Neural cell (in vitro differentiated cells): ENCODE data around the gene TRPM5. TPM values are rescaled to one million over a fixed set of nuclear protein-coding genes. Genes with fewer than 3 reads are reported as not detected.

Source experiments
- H2AFZ ChIP-seq: fragments of 200-600, 300-800 bp; sonication (generic), shearing (Covaris generic); 2 replicates; pipeline ENCODE4 v1.6.0; 2014; ENCODE audit warnings: low read depth, mild to moderate bottlenecking, antibody characterized with exemption, low read length, moderate library complexity
- H3F3A ChIP-seq: fragments of 200-600 bp; shearing (Covaris generic); 2 replicates; pipeline ENCODE4 v1.6.1; 2016; ENCODE audit warnings: mild to moderate bottlenecking, moderate library complexity, mixed read lengths, antibody characterized with exemption, low read length; ENCODE audit not compliant: insufficient read depth, poor library complexity, severe bottlenecking
- H3K27ac ChIP-seq: fragments of 200-600, 300-800 bp; sonication (generic), shearing (Covaris generic); 2 replicates; pipeline ENCODE4 v1.5.1; 2014; ENCODE audit warnings: mild to moderate bottlenecking, low read length, moderate library complexity
- H3K27me3 ChIP-seq: fragments of 300-800, 200-600 bp; sonication (generic), shearing (Covaris generic); 2 replicates; pipeline ENCODE4 v1.6.0; 2014; ENCODE audit warnings: mild to moderate bottlenecking, low read depth, low read length, moderate library complexity; ENCODE audit not compliant: insufficient read depth
- H3K36me3 ChIP-seq: fragments of 300-800, 200-600 bp; sonication (generic), shearing (Covaris generic); 2 replicates; pipeline ENCODE4 v1.5.1; 2014; ENCODE audit warnings: mild to moderate bottlenecking, antibody characterized with exemption, low read length, moderate library complexity; ENCODE audit not compliant: insufficient read depth
- H3K4me2 ChIP-seq: fragments of 300-800, 200-600 bp; sonication (generic), shearing (Covaris generic); 2 replicates; pipeline ENCODE4 v1.6.0; 2014; ENCODE audit warnings: mild to moderate bottlenecking, low read length
- H3K4me3 ChIP-seq: fragments of 300-800, 200-600 bp; sonication (generic), shearing (Covaris generic); 2 replicates; pipeline ENCODE4 v1.5.1; 2014; ENCODE audit warnings: mild to moderate bottlenecking, low read length, moderate library complexity
- H3K79me2 ChIP-seq: fragments of 200-600 bp; shearing (Covaris generic); replicated peaks from 2 replicates; pipeline ENCODE4 v1.6.0; 2014; ENCODE audit warnings: mild to moderate bottlenecking, low read length, moderate library complexity; ENCODE audit not compliant: insufficient read depth
- H3K9ac ChIP-seq: fragments of 300-800, 200-600 bp; sonication (generic), shearing (Covaris generic); 2 replicates; pipeline ENCODE4 v1.6.1; 2016; ENCODE audit warnings: mild to moderate bottlenecking, low read length, mixed read lengths
- H3K9me2 ChIP-seq: fragments of 200-600 bp; shearing (Covaris generic); 2 replicates; pipeline ENCODE4 v1.6.1; 2016; ENCODE audit warnings: mild to moderate bottlenecking, low read length, mixed read lengths; ENCODE audit not compliant: insufficient read depth
- H3K9me3 ChIP-seq: fragments of 200-600, 300-800 bp; sonication (generic), shearing (Covaris generic); 2 replicates; pipeline ENCODE4 v1.6.1; 2016; ENCODE audit warnings: mild to moderate bottlenecking, mixed run types, low read length, moderate library complexity, mixed read lengths
- H4K20me1 ChIP-seq: fragments of 200-600 bp; shearing (Covaris generic); 2 replicates; pipeline ENCODE4 v1.6.1; 2016; ENCODE audit warnings: mild to moderate bottlenecking, mixed run types; ENCODE audit not compliant: insufficient read depth
- EP300 ChIP-seq: fragments of 450-650 bp; conservative IDR thresholded peaks from 2 replicates; pipeline ENCODE4 v1.6.1; 2014; ENCODE audit warnings: antibody characterized with exemption, mild to moderate bottlenecking, moderate library complexity; ENCODE audit not compliant: poor library complexity, severe bottlenecking
- EZH2 ChIP-seq: fragments of 200-600, 300-800 bp; shearing (Covaris generic), sonication (generic); IDR thresholded peaks from 2 replicates; pipeline ENCODE4 v1.6.1; 2014; ENCODE audit warnings: antibody characterized with exemption, low read length, borderline replicate concordance, mild to moderate bottlenecking; ENCODE audit not compliant: insufficient read depth, poor library complexity, severe bottlenecking
- MXI1 ChIP-seq: fragments of 450-650 bp; conservative IDR thresholded peaks from 2 replicates; pipeline ENCODE4 v1.6.1; 2014; ENCODE audit warnings: antibody characterized with exemption, mild to moderate bottlenecking; ENCODE audit not compliant: poor library complexity, severe bottlenecking
- POLR2AphosphoS5 ChIP-seq: IDR thresholded peaks from 2 replicates; pipeline ENCODE4 v1.6.1; 2012
- RAD21 ChIP-seq: fragments of 450-650 bp; conservative IDR thresholded peaks from 2 replicates; pipeline ENCODE4 v1.6.1; 2014; ENCODE audit warnings: antibody characterized with exemption, mild to moderate bottlenecking, moderate library complexity
- SMC3 ChIP-seq: fragments of 450-650 bp; conservative IDR thresholded peaks from 2 replicates; pipeline ENCODE4 v1.6.1; 2014; ENCODE audit warnings: antibody characterized with exemption, mild to moderate bottlenecking, moderate library complexity; ENCODE audit not compliant: poor library complexity
- TAF1 ChIP-seq: IDR thresholded peaks from 2 replicates; pipeline ENCODE4 v1.6.1; 2012; ENCODE audit warnings: low read depth
- polyA plus RNA-seq: library from polyadenylated mRNA; depleted of rRNA; stranded (reverse); fragments of >200 nt; gene quantifications from 2 replicates; pipeline ENCODE4 v1.2.3, GENCODE V29; 2014
- TF ChIP-seq, protein P1 (sequence below): fragments of 450-650 bp; IDR thresholded peaks from 2 replicates; pipeline ENCODE4 v1.5.1; 2014; ENCODE audit warnings: antibody characterized with exemption, mild to moderate bottlenecking, moderate library complexity; ENCODE audit not compliant: poor library complexity, severe bottlenecking
- TF ChIP-seq, protein P2 (sequence below): IDR thresholded peaks from 2 replicates; pipeline ENCODE4 v1.6.1; 2012; ENCODE audit warnings: borderline replicate concordance

TRPM5 gene
- polyA plus RNA-seq, 1 donor from 2014 or later, result not detected

DNA sequence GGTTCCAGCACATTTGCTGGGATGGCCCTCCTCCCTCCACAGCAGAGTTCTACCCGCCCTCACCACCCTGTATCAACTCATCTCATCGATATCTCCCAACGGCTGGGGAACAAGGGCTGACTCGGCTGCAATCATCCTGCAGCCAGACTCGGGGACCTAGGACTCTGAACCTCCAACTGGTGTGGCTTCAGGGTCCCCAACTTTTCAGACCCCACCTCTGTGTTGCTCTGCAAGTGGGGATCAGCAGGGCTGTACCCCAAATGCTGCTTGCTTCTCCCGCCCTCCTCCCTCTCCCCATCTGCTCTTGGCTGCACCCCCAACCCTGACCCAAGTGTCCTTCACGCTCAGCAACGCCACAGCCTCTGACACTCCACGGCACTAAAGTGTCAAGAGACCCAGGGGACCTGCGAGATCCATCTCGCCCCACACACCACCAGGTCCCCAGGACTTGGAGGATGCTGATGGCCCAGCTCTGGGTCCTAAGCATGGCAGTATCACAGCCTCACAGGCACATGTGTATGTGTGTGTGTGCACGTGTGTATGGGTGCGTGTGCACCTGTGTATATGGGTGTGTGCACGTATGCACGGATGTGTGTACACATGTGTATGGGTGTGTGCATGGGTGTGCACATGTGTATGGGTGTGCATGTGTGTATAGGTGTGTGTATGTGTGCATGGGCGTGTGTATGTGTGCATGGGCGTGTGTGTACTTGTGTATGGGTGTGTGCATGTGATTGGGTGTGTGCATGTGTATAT lies 26.9 kb upstream of the TRPM5 start:
- Histone ChIP-seq H2AFZ (no peak overlapping the region), H3K4me3 (no peak overlapping the region), H3K9me2 (no peaks in the 10 kb centered on the region), H3K27me3 (no peaks in the 10 kb centered on the region), H3K27ac (no peak overlapping the region), H3K4me2 (no peak overlapping the region), H4K20me1 (no peaks in the 10 kb centered on the region), H3K9ac (no peak overlapping the region), H3K9me3 (no peaks in the 10 kb centered on the region), H3F3A (no peaks in the 10 kb centered on the region), H3K79me2 (no peaks in the 10 kb centered on the region), H3K36me3 (no peaks in the 10 kb centered on the region)
- TF ChIP-seq POLR2AphosphoS5 (no peak), EZH2 (no peak), MXI1 (no peak), SMC3 (no peak), TAF1 (no peak), RAD21 (no peak), EP300 (no peak)
- TF ChIP-seq, protein P1, sequence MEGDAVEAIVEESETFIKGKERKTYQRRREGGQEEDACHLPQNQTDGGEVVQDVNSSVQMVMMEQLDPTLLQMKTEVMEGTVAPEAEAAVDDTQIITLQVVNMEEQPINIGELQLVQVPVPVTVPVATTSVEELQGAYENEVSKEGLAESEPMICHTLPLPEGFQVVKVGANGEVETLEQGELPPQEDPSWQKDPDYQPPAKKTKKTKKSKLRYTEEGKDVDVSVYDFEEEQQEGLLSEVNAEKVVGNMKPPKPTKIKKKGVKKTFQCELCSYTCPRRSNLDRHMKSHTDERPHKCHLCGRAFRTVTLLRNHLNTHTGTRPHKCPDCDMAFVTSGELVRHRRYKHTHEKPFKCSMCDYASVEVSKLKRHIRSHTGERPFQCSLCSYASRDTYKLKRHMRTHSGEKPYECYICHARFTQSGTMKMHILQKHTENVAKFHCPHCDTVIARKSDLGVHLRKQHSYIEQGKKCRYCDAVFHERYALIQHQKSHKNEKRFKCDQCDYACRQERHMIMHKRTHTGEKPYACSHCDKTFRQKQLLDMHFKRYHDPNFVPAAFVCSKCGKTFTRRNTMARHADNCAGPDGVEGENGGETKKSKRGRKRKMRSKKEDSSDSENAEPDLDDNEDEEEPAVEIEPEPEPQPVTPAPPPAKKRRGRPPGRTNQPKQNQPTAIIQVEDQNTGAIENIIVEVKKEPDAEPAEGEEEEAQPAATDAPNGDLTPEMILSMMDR, result no peak
- TF ChIP-seq, protein P2, sequence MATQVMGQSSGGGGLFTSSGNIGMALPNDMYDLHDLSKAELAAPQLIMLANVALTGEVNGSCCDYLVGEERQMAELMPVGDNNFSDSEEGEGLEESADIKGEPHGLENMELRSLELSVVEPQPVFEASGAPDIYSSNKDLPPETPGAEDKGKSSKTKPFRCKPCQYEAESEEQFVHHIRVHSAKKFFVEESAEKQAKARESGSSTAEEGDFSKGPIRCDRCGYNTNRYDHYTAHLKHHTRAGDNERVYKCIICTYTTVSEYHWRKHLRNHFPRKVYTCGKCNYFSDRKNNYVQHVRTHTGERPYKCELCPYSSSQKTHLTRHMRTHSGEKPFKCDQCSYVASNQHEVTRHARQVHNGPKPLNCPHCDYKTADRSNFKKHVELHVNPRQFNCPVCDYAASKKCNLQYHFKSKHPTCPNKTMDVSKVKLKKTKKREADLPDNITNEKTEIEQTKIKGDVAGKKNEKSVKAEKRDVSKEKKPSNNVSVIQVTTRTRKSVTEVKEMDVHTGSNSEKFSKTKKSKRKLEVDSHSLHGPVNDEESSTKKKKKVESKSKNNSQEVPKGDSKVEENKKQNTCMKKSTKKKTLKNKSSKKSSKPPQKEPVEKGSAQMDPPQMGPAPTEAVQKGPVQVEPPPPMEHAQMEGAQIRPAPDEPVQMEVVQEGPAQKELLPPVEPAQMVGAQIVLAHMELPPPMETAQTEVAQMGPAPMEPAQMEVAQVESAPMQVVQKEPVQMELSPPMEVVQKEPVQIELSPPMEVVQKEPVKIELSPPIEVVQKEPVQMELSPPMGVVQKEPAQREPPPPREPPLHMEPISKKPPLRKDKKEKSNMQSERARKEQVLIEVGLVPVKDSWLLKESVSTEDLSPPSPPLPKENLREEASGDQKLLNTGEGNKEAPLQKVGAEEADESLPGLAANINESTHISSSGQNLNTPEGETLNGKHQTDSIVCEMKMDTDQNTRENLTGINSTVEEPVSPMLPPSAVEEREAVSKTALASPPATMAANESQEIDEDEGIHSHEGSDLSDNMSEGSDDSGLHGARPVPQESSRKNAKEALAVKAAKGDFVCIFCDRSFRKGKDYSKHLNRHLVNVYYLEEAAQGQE, result no peak

DNA sequence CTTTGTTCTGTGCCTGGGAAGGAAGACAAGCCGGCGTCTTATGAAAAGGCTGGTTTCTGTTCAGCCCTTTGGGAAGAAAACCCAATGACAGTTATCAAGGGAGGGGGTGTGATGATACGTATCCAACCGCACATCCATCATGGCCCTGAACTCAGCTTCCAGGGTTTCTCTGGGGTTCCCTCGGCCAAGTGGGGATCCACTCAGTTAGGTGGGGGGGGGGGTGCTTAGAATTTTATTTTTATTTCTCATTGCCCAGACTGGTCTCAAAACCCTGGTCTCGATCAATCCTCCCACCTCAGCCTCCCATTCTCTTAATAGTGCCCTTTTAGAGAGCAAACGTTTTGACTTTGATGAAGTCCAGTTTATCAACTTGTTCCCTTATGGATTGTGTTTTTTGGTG lies 26.2 kb upstream of the TRPM5 start:
- H3K9ac ChIP-seq, result no peak overlapping the region
- H3K27me3 ChIP-seq, result no peaks in the 10 kb centered on the region
- H3K4me2 ChIP-seq, result no peak overlapping the region
- no peak overlapping the region for H2AFZ ChIP-seq
- no peak overlapping the region for H3K4me3 ChIP-seq
- no peaks in the 10 kb centered on the region for H3K9me2 ChIP-seq
- H4K20me1 ChIP-seq, result no peaks in the 10 kb centered on the region
- H3K36me3 ChIP-seq, result no peaks in the 10 kb centered on the region
- TF ChIP-seq EZH2, result no peak
- TF ChIP-seq POLR2AphosphoS5, result no peak
- TF ChIP-seq SMC3, result no peak
- TF ChIP-seq RAD21, result no peak
- TF ChIP-seq EP300, result no peak
- TF ChIP-seq MXI1, result no peak
- TF ChIP-seq, protein P1, result no peak
- TF ChIP-seq, protein P2, result no peak
- TF ChIP-seq TAF1, result no peak
- H3K9me3 ChIP-seq, result no peaks in the 10 kb centered on the region
- no peak overlapping the region for H3K27ac ChIP-seq
- no peaks in the 10 kb centered on the region for H3F3A ChIP-seq
- H3K79me2 ChIP-seq, result no peaks in the 10 kb centered on the region
